HepG2 (cell line): ENCODE results near the gene NFATC4. TPM values are rescaled to one million over a fixed set of nuclear protein-coding genes. Genes with fewer than 3 reads are reported as not detected.

Source experiments
- ATAC-seq: fragments of 200-7000 bp; cut with Tn5 transposase; 3 replicates; pipeline ENCODE4 v1.9.1; 2020; ENCODE audit warnings: mild to moderate bottlenecking, moderate library complexity
- BruUV-seq: library from RNA; stranded (reverse); fragments of 400-500 nt; replicated peaks from 2 replicates; lab custom pipeline; 2021; lab: Mats Ljungman, UMichigan
- CTCF ChIA-PET: fragments of 300-600 bp; formaldehyde crosslinking; extraction: SDS; loops from one replicate; lab custom pipeline; 2021; ENCODE audit warnings: low total read pairs, inconsistent platforms, low intra/inter-chr PET ratio; lab: Yijun Ruan, JAX
- POLR2A ChIA-PET: fragments of 350-600 bp; sonication (Branson Sonifier 250); formaldehyde crosslinking; loops from one replicate; lab custom pipeline; 2020; ENCODE audit warnings: antibody characterized with exemption, inconsistent platforms; lab: Yijun Ruan, JAX
- DNase-seq: peaks from one replicate; pipeline ENCODE4 v3.0.0-alpha.2; 2015; ENCODE audit warnings: low spot score
- FAIRE-seq: peaks from 3 replicates; lab custom pipeline; 2011; peaks lifted over from hg19 to GRCh38; lab: Jason Lieb, UNC
- H2AFZ ChIP-seq: one replicate; pipeline ENCODE4 v1.6.1; 2011; ENCODE audit warnings: low read length, inconsistent platforms
- H3K27ac ChIP-seq: fragments of 300-600 bp; 3 replicates; pipeline ENCODE4 v1.8.0; 2011; ENCODE audit warnings: mixed run types, mild to moderate bottlenecking, mixed read lengths, low read length, inconsistent platforms; ENCODE audit not compliant: insufficient read depth; ENCODE audit errors: extremely low read length
- H3K27me3 ChIP-seq, 2 experiments: fragments of 200-600 bp in 1 of 2; 2 replicates in 1 of 2; 3 replicates in 1 of 2; pipeline versions ENCODE4 v1.6.0 to v1.8.0; 2011; ENCODE audit warnings: low read length in 2 of 2, mild to moderate bottlenecking in 2 of 2, moderate library complexity in 2 of 2, inconsistent platforms in 1 of 2; ENCODE audit not compliant: insufficient read depth in 2 of 2, control insufficient read depth in 1 of 2
- H3K36me3 ChIP-seq, 2 experiments: fragments of 200-600 bp in 1 of 2; replicated peaks in 1 of 2; 2 replicates in 1 of 2; 3 replicates in 1 of 2; pipeline versions ENCODE4 v1.5.1 to v1.8.0; 2011; ENCODE audit warnings: low read length in 2 of 2, inconsistent platforms in 1 of 2; ENCODE audit not compliant: insufficient read depth in 2 of 2, control insufficient read depth in 1 of 2
- H3K4me1 ChIP-seq: 2 replicates; pipeline ENCODE4 v1.5.1; 2012; ENCODE audit warnings: low read length, inconsistent platforms; ENCODE audit not compliant: insufficient read depth
- H3K4me2 ChIP-seq: 2 replicates; pipeline ENCODE4 v1.6.0; 2011; ENCODE audit warnings: low read depth, low read length, inconsistent platforms
- H3K4me3 ChIP-seq, 3 experiments: fragments of 200-600 bp in 1 of 3; sonication (generic), shearing (Covaris generic) in 1 of 3; replicated peaks in 1 of 3; 2 replicates each; pipeline ENCODE4 v1.5.1; 2011 to 2016; ENCODE audit warnings: low read length in 3 of 3, inconsistent platforms in 2 of 3, low read depth in 2 of 3, mild to moderate bottlenecking in 2 of 3, control low read depth in 1 of 3, mixed read lengths in 1 of 3; ENCODE audit not compliant: insufficient read depth in 1 of 3
- H3K79me2 ChIP-seq: one replicate; pipeline ENCODE4 v1.6.1; 2011; ENCODE audit warnings: low read length, inconsistent platforms; ENCODE audit not compliant: insufficient read depth
- H3K9ac ChIP-seq: 2 replicates; pipeline ENCODE4 v1.6.0; 2011; ENCODE audit warnings: mild to moderate bottlenecking, low read depth, low read length, inconsistent platforms; ENCODE audit not compliant: insufficient read depth
- H3K9me3 ChIP-seq: 2 replicates; pipeline ENCODE4 v1.5.1; 2012; ENCODE audit warnings: mild to moderate bottlenecking, low read length
- H4K20me1 ChIP-seq: 2 replicates; pipeline ENCODE4 v1.6.0; 2011; ENCODE audit warnings: inconsistent platforms, mild to moderate bottlenecking, low read length, moderate library complexity; ENCODE audit not compliant: insufficient read depth
- CC2D1A ChIP-seq: sonication (generic); formaldehyde crosslinking; IDR thresholded peaks from 2 replicates; pipeline ENCODE4 v1.8.1; 2023; ENCODE audit warnings: mild to moderate bottlenecking, missing genetic modification reagents
- ELK4 ChIP-seq: sonication (generic); formaldehyde crosslinking; IDR thresholded peaks from 2 replicates; pipeline ENCODE4 v1.9.0; 2021; ENCODE audit warnings: missing genetic modification reagents, borderline replicate concordance
- NFIC ChIP-seq: IDR thresholded peaks from 2 replicates; pipeline ENCODE4 v1.6.1; 2012; ENCODE audit warnings: mild to moderate bottlenecking, low read length, inconsistent platforms
- ONECUT2 ChIP-seq: sonication (generic); formaldehyde crosslinking; IDR thresholded peaks from 2 replicates; pipeline ENCODE4 v1.4.0; 2020; ENCODE audit warnings: missing genetic modification reagents
- RERE ChIP-seq: IDR thresholded peaks from 2 replicates; pipeline ENCODE4 v1.6.1; 2016; ENCODE audit warnings: low read depth, missing genetic modification reagents, missing compliant biosample characterization
- SSRP1 ChIP-seq: IDR thresholded peaks from 2 replicates; pipeline ENCODE4 v1.6.1; 2016; ENCODE audit warnings: control low read depth
- TFAP4 ChIP-seq: sonication (generic); IDR thresholded peaks from 2 replicates; pipeline ENCODE4 v1.6.1; 2016; ENCODE audit warnings: low read depth, borderline replicate concordance
- ZKSCAN1 ChIP-seq: fragments of 150-350 bp; IDR thresholded peaks from 2 replicates; pipeline ENCODE4 v1.6.1; 2014; ENCODE audit warnings: low read length
- ZMYM3 ChIP-seq: sonication (generic); formaldehyde crosslinking; IDR thresholded peaks from 2 replicates; pipeline ENCODE4 v1.5.1; 2020; ENCODE audit warnings: mild to moderate bottlenecking, missing genetic modification reagents
- ZNF280B ChIP-seq: sonication (generic); formaldehyde crosslinking; IDR thresholded peaks from 2 replicates; pipeline ENCODE4 v1.5.0; 2020; ENCODE audit warnings: missing genetic modification reagents, mild to moderate bottlenecking, borderline replicate concordance
- ZNF329 ChIP-seq: sonication (generic); formaldehyde crosslinking; IDR thresholded peaks from 2 replicates; pipeline ENCODE4 v1.9.0; 2021; ENCODE audit warnings: low read depth, mild to moderate bottlenecking, missing genetic modification reagents
- ZNF605 ChIP-seq: sonication (generic); formaldehyde crosslinking; IDR thresholded peaks from 2 replicates; pipeline ENCODE4 v1.8.0; 2022; ENCODE audit warnings: mild to moderate bottlenecking, missing genetic modification reagents
- WGBS: methylation state at CpG from one replicate; pipeline ENCODE4 v1.1.6; 2017; ENCODE audit warnings: low lambda C conversion rate; 5-methylcytosine and 5-hydroxymethylcytosine counted together
- in situ Hi-C: cut with HindIII; loops from 2 replicates; pipeline ENCODE4 v1.10.0; 2017; ENCODE audit warnings: low pct_unique_long_range_greater_than_20kb; ENCODE audit not compliant: extremely low pct_ligation_motif_present
- intact Hi-C: fragments of 100-400 bp; cut with micrococcal nuclease; formaldehyde crosslinking; loops from one replicate; pipeline ENCODE4 v1.10.0; 2022; ENCODE audit not compliant: unreplicated experiment
- polyA plus RNA-seq, 8 experiments: library from polyadenylated mRNA; depleted of rRNA in 3 of 8; stranded (reverse) in 7 of 8; unstranded in 1 of 8; fragments of >200 nt; fragmentation: Illumina TruSeq in 4 of 8; extraction: Trizol in 4 of 8; gene quantifications; 2 replicates each; pipeline versions ENCODE4 v1.2.1 to v1.2.3, GENCODE V29; 2011 to 2016; ENCODE audit warnings: low read depth in 4 of 8, missing spikeins in 1 of 8, mixed read lengths in 1 of 8; ENCODE audit not compliant: insufficient read depth in 1 of 8
- total RNA-seq, 5 experiments: library from RNA; depleted of rRNA; stranded (reverse); fragments of >200 nt; fragmentation: Illumina TruSeq; extraction: Trizol; gene quantifications; 2 replicates each; pipeline ENCODE4 v1.2.3, GENCODE V29; 2016; ENCODE audit warnings: low read depth in 1 of 5

Gene NFATC4
- total and polyA plus RNA-seq, 2 of the 13 experiments (the other 11 are each of a cell fraction or from before 2014, with no cell fraction given), result 0.04 to 0.15 TPM

- no peaks in the 10 kb centered on the region for H3K9me3 ChIP-seq
- no TSS peak for BruUV-seq
- ATAC-seq (no peak), DNase-seq (no peak), FAIRE-seq (no peak)
- no peak within 1 kb of the TSS for H3K4me2 ChIP-seq
- POLR2A ChIA-PET, result interaction anchor here (0.7 to 1.3 kb wide), 3 partner anchors 91 to 226 kb away, joined by 3 to 5 read pairs (median 4); partner anchors contain the start of gene KHNYN
- in situ Hi-C loops (no loop called here), intact Hi-C loops (no loop called here)
- no peaks in the 10 kb centered on the region for H4K20me1 ChIP-seq
- H3K4me1 ChIP-seq, result peaks cover 20% of the 10 kb centered on the region
- H3K79me2 ChIP-seq, result no peaks in the 10 kb centered on the region
- peaks cover 8 to 57% of the 10 kb centered on the region in 2 experiments; a peak in 4 of 5 replicates for H3K27me3 ChIP-seq
- CTCF ChIA-PET, result no interaction called here
- no peak within 1 kb of the TSS for H2AFZ ChIP-seq
- H3K9ac ChIP-seq, result no peak within 1 kb of the TSS
- no peaks in the 10 kb centered on the region for H3K36me3 ChIP-seq
- H3K4me3 ChIP-seq, result no peak within 1 kb of the TSS
- H3K27ac ChIP-seq, result no peak within 1 kb of the TSS
- WGBS, result 72% methylated on average over 51 of the region's 51 CpGs
- no peak for TF ChIP-seq ZNF329 (CRISPR knock-in tag)
- TF ChIP-seq CC2D1A (CRISPR knock-in tag), result no peak
- TF ChIP-seq SSRP1, result no peak
- TF ChIP-seq ZNF280B (CRISPR knock-in tag), result peak; percentile 82; the same call in 1 of the 2 replicates
- no peak for TF ChIP-seq ZMYM3
- no peak for TF ChIP-seq ZKSCAN1
- no peak for TF ChIP-seq TFAP4
- TF ChIP-seq ONECUT2 (CRISPR knock-in tag), result no peak
- TF ChIP-seq RERE, result no peak
- TF ChIP-seq ZNF605 (CRISPR knock-in tag), result no peak
- no peak for TF ChIP-seq ELK4 (CRISPR knock-in tag)
- no peak for TF ChIP-seq NFIC
Observed at GRCh38 chr14:24339284-24340151, 28.5 kb upstream of the NFATC4 start, which contains the start of gene RIPK3. RIPK3 (minus strand) TSS chr14:24339991; CDS start chr14:24339826, 165 bp downstream.
